Activated CD8-positive, alpha-beta memory T cell treated with anti-CD3 and anti-CD28 coated beads, Interleukin-2, amount 50 U/mL, for 24 hours (primary cell): ENCODE data around the gene KRT17.

Experiments
- DNase-seq: peaks from one replicate; pipeline ENCODE4 v3.0.0-alpha.2; 2020; ENCODE audit errors: extremely low read depth

Gene KRT17

GRCh38 chr17:41571561-41572434 is 52.6 kb downstream of the KRT17 start, which contains the start of gene KRT9:
KRT9 (minus strand) TSS chr17:41572059; CDS start chr17:41571992, 67 bp downstream.
- DNase-seq = no peak
